Adipose tissue (tissue), 3 donors: Measurements from ENCODE around the gene ABI2. TPM values are rescaled to one million over a fixed set of nuclear protein-coding genes. Genes with fewer than 3 reads are reported as not detected.
"Not testable (repeated sequence)": the region's sequence is repeated elsewhere in the genome, so short reads cannot be mapped to it uniquely, and the experiment has no call there.

Experiments
- H3K27ac ChIP-seq: one replicate; pipeline ENCODE4 v1.5.1; 2013; ENCODE audit warnings: low read depth, low read length
- WGBS, 3 donors: extraction: QIAGEN DNeasy Blood & Tissue Kit; methylation state at CpG; one replicate each; pipeline ENCODE4 v1.1.7; 2013; 5-methylcytosine and 5-hydroxymethylcytosine counted together
- polyA plus RNA-seq, 3 donors: library from polyadenylated mRNA; stranded (reverse); fragments of 200-250 nt; gene quantifications; one replicate each; pipeline ENCODE4 v1.2.3, GENCODE V29; 2013
- donor health status: healthy with polysubstance abuse.
- donor health status: Bipolar disorder and iron deficiency.
- donor health status: healthy.

Gene ABI2
- polyA plus RNA-seq, 3 donors, result 5.7 to 12.4 (median 10.9) TPM

GRCh38 chr2:203347375-203347774 lies 19.2 kb downstream of the ABI2 start:
- no peak overlapping the region for H3K27ac ChIP-seq
- whole genome bisulfite sequencing, 3 donors, result 70 to 87% (median 79%) methylated on average over 4 of the region's 4 CpGs

- no peak overlapping the region for H3K27ac ChIP-seq
- 80 to 96% (median 92%) methylated on average over 5 of the region's 5 CpGs for WGBS, 3 donors
These were observed 24.5 kb downstream of the ABI2 start for GRCh38 chr2:203352604-203353255.

DNA sequence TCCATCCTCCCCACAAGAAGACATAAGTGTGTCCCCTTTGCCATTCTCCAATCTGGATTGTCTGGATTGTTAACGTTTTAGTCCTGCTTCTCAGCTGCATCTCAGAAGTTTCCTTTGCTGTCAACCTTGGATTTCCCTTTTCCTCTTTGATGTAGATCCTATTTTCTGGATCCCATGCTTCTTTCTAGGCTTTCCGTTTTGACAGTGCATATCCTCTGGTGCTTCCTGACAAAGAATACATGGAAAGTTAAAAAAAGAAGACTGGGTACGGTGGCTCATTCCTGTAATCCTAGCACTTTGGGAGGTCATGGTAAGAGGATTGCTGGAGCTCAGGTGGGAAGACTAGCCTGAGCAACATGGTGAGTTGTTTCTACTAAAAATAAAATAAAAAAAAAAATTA lies 26.8 kb downstream of the ABI2 start:
- 73 to 82% (median 78%) methylated on average over 3 of the region's 3 CpGs for WGBS, 3 donors
- no peak overlapping the region for H3K27ac ChIP-seq

DNA sequence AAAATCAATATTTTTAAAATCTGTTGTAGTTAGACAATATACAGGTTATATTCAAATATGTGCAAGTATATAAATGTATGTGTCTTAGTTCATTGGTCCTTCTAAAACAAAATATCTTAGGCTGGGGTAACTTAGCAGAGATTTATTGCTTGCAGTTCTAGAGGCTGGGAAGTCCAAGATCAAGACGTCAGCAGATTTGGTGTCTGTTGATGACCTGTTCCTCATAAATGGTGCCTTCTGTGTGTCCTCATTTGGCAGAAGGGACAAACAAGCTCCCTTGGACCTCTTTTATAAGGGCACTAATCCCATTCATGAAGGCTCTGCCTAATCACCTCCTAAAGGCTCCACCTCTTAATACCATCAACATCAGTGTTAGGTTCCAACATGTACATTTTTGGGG lies 31.3 kb downstream of the ABI2 start:
- H3K27ac ChIP-seq, result no peak overlapping the region
- WGBS, 3 donors, result 96 to 100% (median 98%) methylated on average over 1 of the region's 1 CpG

DNA sequence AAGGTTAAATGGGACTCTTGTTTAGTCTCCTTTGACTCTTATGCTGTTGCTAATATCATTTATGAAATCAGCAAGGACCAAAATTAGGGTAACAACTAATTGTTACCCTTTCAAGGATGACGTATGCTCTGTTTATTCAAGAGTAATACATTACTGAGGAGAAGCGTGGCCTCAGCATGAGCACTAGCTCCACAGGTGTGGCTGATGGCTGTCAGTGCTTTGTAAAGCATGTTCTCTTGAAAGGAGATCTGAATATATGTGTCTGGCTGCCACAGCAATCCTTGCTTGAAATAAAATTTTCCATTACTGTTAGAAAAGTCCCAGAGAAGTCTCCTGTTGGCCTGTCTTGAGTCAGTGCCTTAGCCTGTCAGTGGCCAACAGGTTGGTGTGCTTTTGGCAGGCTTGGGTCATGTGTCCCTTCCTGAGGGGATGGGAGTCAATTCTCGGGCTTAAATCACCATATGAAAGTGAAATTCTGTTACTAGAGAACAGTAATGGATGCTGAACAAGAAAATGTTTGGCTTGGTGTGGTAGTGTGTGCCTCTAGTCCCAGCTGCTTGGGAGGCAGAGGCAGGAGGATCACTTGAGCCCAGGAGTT lies 32.7 kb downstream of the ABI2 start:
- 64 to 91% (median 87%) methylated on average over 3 of the region's 3 CpGs for WGBS, 3 donors
- no peak overlapping the region for H3K27ac ChIP-seq

DNA sequence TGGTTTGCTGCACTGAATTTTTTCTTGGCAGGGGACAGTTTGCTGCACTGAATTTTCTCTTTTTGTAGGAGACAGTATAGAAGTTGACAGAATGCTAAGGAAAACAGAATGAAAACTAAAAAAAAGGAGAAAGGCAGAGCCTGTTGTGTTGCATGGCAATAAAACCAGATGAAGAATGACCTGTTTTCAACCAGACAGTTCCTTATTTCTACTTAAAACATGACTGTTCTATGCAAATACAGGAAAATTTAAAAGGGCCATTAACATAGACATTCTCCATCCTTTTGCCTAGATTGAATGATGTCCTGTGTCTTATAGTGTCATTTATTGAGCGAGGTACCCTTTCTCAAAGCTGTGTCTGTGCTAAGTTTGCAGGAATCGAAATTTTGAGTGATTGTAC lies 33.3 kb downstream of the ABI2 start:
- 37 to 56% (median 48%) methylated on average over 2 of the region's 2 CpGs for WGBS, 3 donors
- no peak overlapping the region for H3K27ac ChIP-seq

DNA sequence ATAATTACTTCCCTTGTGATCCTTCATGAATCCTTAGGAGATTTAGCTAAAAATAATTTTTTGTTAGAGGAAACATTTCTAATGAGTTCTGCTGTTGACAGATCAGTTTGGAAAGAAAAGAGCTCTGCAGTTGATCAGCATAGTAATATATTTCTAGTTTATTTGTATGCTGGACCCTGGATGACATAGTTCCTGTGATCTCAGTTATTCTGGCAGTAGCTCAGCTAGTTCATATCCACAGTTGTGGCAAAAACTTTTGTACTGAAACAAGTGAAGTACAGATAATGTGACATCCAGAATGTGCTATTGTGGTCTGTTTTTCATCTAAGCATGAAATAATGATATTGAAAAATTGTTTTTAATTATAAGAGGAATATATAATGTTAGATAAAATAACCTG lies 33.7 kb downstream of the ABI2 start:
- no peak overlapping the region for H3K27ac ChIP-seq

- no peak overlapping the region for H3K27ac ChIP-seq
- WGBS, 3 donors, result 92 to 95% (median 93%) methylated on average over 5 of the region's 5 CpGs
These were observed 38.7 kb downstream of the ABI2 start for GRCh38 chr2:203366639-203367466.

- 98 to 100% (median 100%) methylated on average over 11 to 22 of the region's 31 CpGs for WGBS, 3 donors
- not testable (repeated sequence) for H3K27ac ChIP-seq
These were observed 44.5 kb downstream of the ABI2 start for GRCh38 chr2:203372706-203373105.

GRCh38 chr2:203376173-203376572 lies 48.0 kb downstream of the ABI2 start:
- H3K27ac ChIP-seq, result no peak overlapping the region

GRCh38 chr2:203379156-203379555 lies 51.0 kb downstream of the ABI2 start:
- WGBS, 3 donors, result 96 to 97% (median 97%) methylated on average over 3 of the region's 3 CpGs
- H3K27ac ChIP-seq, result no peak overlapping the region

DNA sequence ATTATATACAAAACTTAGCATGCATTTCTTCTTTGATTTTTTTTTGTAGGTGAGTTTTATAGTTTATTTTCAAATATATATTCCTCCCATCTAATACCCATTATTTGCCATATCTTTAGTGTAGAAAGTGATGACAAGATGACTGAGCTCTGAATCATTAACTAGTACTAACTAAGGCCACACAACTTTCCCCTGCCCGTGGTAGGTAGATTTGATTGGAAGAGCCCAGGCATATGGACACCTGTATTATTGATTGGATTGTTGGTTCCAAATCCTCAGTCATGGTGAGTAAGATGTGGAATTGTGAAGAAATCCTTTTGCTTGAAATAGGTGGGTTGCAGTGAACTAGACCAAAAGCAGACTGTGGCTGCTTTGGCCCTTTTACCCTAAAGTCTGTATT lies 54.8 kb downstream of the ABI2 start:
- WGBS, 3 donors, result 67 to 94% (median 93%) methylated on average over 1 of the region's 1 CpG

GRCh38 chr2:203388153-203388552 lies 60.0 kb downstream of the ABI2 start:
- H3K27ac ChIP-seq, result not testable (repeated sequence)
- WGBS, 3 donors, result 87 to 97% (median 93%) methylated on average over 6 of the region's 6 CpGs

More for the DNA sequence above, 54.8 kb downstream of the ABI2 start:
- H3K27ac ChIP-seq, result no peak overlapping the region

DNA sequence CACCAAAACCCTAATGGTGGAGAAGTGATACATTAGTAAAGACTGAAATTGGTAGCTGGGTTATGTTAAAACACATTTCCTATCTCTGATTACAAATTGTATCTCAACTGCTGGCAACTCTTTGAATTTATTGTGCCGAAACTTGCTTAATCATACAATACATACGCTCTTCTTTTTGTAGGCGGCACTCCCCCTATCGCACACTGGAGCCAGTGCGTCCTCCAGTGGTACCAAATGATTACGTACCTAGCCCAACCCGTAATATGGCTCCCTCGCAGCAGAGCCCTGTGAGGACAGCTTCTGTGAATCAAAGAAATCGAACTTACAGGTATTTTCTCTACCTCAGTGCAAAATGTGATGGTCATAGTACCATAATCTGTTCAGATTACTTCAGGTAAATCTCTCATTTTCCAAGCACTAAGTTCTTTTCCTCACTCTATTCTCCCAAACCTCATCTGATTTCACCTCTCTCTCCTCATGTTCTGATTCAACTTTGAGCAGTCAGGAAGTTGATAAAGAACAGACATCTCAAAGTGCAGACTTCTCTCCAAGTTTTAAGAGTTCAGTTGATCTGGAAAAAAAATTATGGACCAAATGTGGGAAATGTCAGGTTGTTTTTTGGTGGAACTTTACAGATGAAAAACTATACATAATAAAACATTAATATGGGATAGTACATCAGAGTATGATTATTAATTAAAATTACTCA lies 66.5 kb downstream of the ABI2 start:
- H3K27ac ChIP-seq, result no peak overlapping the region
- WGBS, 3 donors, result 89 to 97% (median 91%) methylated on average over 9 of the region's 9 CpGs

DNA sequence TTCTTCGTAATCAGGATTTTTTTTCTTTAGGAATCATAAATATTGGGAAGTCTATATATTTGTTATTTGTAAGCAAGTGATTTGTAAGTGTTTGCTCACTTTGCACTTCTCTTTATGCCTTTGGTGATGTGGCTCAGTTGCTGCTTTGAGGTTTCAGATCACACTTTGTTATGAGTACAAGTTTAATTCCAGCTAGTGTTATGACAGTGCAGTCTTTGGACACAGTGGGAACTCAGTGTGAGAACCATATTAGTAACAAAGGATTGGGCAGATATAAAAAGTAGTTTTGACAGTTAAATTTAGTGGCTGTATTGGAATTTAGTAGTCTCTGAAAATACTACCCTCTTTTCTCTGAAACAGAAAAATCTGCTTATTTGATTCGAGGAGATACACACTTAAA lies 67.7 kb downstream of the ABI2 start:
- 95 to 100% (median 97%) methylated on average over 2 of the region's 2 CpGs for WGBS, 3 donors
- no peak overlapping the region for H3K27ac ChIP-seq

- H3K27ac ChIP-seq, result no peak overlapping the region
- 36 to 57% (median 48%) methylated on average over 1 of the region's 1 CpG for WGBS, 3 donors
These were observed 68.5 kb downstream of the ABI2 start for GRCh38 chr2:203396667-203397066.

DNA sequence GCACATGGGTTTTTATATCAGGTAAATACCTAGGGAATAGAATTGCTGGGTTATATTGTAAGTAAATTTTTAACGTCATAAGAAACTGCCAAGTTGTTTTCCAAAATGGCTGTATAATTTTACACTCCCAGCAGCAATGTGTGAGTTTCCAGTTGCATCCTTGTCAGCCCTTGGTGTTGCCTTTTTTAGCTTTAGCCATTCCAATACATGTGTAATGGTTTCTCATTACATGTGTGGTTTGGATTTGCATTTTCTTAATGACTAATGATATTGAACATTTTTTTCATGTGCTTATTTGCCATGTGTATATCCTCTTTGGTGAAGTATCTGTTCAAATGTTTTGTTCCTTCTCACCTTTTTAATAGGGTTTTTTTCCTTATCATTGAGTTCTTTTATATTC lies 70.8 kb downstream of the ABI2 start:
- WGBS, 3 donors, result 92 to 98% (median 97%) methylated on average over 1 of the region's 1 CpG
- H3K27ac ChIP-seq, result no peak overlapping the region

DNA sequence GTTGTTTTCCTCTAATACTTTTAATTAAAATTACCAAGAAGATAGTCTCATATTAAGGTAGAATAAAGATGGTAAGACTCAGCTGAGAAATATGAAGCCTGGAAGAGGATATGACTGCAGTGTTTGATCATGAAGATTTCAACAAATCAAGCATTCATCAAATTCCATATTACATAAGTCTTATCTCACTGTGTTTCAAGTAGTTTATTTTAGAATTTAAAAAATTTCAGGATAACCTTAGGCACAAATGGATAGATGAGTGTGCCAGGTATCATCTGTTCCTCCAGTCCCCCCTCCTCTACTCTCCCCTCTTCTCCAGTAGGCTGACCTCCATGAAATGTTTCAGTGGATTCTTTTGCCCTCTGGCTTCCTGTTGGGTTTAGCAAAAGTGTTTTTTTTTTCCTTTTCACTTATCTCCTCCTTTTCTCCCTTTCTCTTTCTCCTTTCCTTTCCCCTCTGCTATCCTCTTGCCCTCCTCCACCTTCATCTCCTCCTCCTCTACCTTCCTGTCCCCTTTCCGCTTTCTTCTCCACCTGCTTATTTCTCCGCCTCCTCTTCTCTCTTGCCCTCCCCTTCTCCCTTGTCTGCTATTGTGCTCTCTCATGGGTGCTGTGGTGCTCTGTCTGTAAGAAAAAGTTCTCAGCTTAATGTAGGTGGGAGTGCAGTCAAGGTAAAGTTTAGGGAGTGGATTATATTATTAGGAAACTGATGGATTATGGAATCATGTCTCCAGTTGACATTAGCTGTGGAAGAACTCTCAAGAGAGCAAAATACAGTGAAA lies 72.8 kb downstream of the ABI2 start:
- no peak overlapping the region for H3K27ac ChIP-seq
- WGBS, 3 donors, result 93 to 99% (median 97%) methylated on average over 2 of the region's 2 CpGs
